ENCODE results near the gene NXN. TPM values are rescaled to one million over a fixed set of nuclear protein-coding genes. Genes with fewer than 3 reads are reported as not detected.

Gene NXN
- polyA plus RNA-seq, 1 experiment = 88.8 TPM

- peaks cover 2% of the 10 kb centered on the region; the same call in 1 of the 2 replicates for H3K36me3 ChIP-seq (ENCODE audit: control insufficient read depth, insufficient read depth, low read length)
- no peak for TF ChIP-seq CTCF (IDR thresholded peaks at IDR 0.05; ENCODE audit: insufficient read depth, low read depth, low read length)
- H3K27me3 ChIP-seq (ENCODE audit: control insufficient read depth, insufficient read depth, low read length) = no peaks in the 10 kb centered on the region
- POLR2A ChIA-PET = no interaction called here
- DNase-seq (ENCODE audit: low read depth) = no peak
- CTCF ChIA-PET = interaction anchor here (1.8 kb wide), 1 partner anchor 17 kb away, joined by 5 read pairs; no protein-coding TSS in a partner anchor
- no peak overlapping the region for H3K4me3 ChIP-seq (ENCODE audit: low read depth, low read length)
Observed at GRCh38 chr17:967122-967521, 12.5 kb downstream of the NXN start.

- peaks cover 2% of the 10 kb centered on the region; the same call in 1 of the 2 replicates for H3K36me3 ChIP-seq (ENCODE audit: control insufficient read depth, insufficient read depth, low read length)
- H3K4me3 ChIP-seq (ENCODE audit: low read depth, low read length) = no peak overlapping the region
- ChIA-PET CTCF (interaction anchor here (0.6 to 1.8 kb wide), 5 partner anchors 9 to 170 kb away, joined by 4 to 9 read pairs (median 5); partner anchors contain the start of gene NXN), POLR2A (no interaction called here)
- no peak for TF ChIP-seq CTCF (IDR thresholded peaks at IDR 0.05; ENCODE audit: insufficient read depth, low read depth, low read length)
- no peaks in the 10 kb centered on the region for H3K27me3 ChIP-seq (ENCODE audit: control insufficient read depth, insufficient read depth, low read length)
- DNase-seq (ENCODE audit: low read depth) = no peak
Observed at GRCh38 chr17:965311-965989, 14.1 kb downstream of the NXN start.

GRCh38 chr17:964876-965275 is 14.7 kb downstream of the NXN start:
- H3K27me3 ChIP-seq (ENCODE audit: control insufficient read depth, insufficient read depth, low read length) = no peaks in the 10 kb centered on the region
- peaks cover 2% of the 10 kb centered on the region; the same call in 1 of the 2 replicates for H3K36me3 ChIP-seq (ENCODE audit: control insufficient read depth, insufficient read depth, low read length)
- CTCF ChIA-PET = interaction anchor here (0.6 to 1.8 kb wide), 5 partner anchors 8 to 170 kb away, joined by 4 to 9 read pairs (median 5); partner anchors contain the start of gene NXN
- DNase-seq (ENCODE audit: low read depth) = no peak
- POLR2A ChIA-PET = no interaction called here
- no peak overlapping the region for H3K4me3 ChIP-seq (ENCODE audit: low read depth, low read length)
- TF ChIP-seq CTCF (IDR thresholded peaks at IDR 0.05; ENCODE audit: insufficient read depth, low read depth, low read length) = no peak

- Histone ChIP-seq H3K27me3 (ENCODE audit: control insufficient read depth, insufficient read depth, low read length) (no peaks in the 10 kb centered on the region), H3K36me3 (ENCODE audit: control insufficient read depth, insufficient read depth, low read length) (peaks cover 4% of the 10 kb centered on the region), H3K4me3 (ENCODE audit: low read depth, low read length) (no peak overlapping the region)
- POLR2A ChIA-PET = no interaction called here
- no peak for DNase-seq (ENCODE audit: low read depth)
- no peak for TF ChIP-seq CTCF (IDR thresholded peaks at IDR 0.05; ENCODE audit: insufficient read depth, low read depth, low read length)
- CTCF ChIA-PET = no interaction called here
Observed at GRCh38 chr17:962670-963069, 16.9 kb downstream of the NXN start.

DNA sequence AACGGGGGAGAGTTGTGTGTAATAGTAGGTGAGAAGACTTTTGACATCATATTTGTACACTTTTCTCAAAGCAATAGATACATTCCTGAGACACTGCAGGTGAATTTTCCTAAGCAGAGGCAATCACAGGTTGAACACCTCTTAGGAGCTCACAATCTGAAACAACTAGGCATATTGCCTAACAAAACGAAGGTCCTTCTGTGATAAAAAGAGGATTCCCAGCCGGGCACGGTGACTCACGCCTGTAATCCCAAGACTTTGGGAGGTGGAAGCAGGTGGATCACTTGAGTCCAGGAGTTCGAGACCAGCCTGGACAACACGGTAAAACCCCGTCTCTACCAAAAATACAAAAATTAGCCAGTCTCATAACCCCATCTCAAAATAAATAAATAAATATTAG is 17.4 kb downstream of the NXN start:
- ChIA-PET CTCF (no interaction called here), POLR2A (no interaction called here)
- no peak overlapping the region for H3K4me3 ChIP-seq (ENCODE audit: low read depth, low read length)
- DNase-seq (ENCODE audit: low read depth) = no peak
- no peaks in the 10 kb centered on the region for H3K27me3 ChIP-seq (ENCODE audit: control insufficient read depth, insufficient read depth, low read length)
- H3K36me3 ChIP-seq (ENCODE audit: control insufficient read depth, insufficient read depth, low read length) = peaks cover 4% of the 10 kb centered on the region
- no peak for TF ChIP-seq CTCF (IDR thresholded peaks at IDR 0.05; ENCODE audit: insufficient read depth, low read depth, low read length)
